T47D (cell line): ENCODE measurements around the gene PTPA.

Experiments used
- DNase-seq, 2 experiments: peaks; one replicate each; pipeline versions ENCODE4 v3.0.0 to v3.0.0-alpha.2; 2011 to 2012; ENCODE audit warnings: low read depth in 1 of 2, low spot score in 1 of 2
- JUND ChIP-seq: IDR thresholded peaks from 2 replicates; pipeline ENCODE4 v1.6.1; 2012; ENCODE audit warnings: low read depth
- in situ Hi-C: cut with HindIII; loops from 2 replicates; pipeline ENCODE4 v1.10.0; 2016; ENCODE audit warnings: low sequenced_read_pairs, low pct_unique_long_range_greater_than_20kb

Gene PTPA

DNA sequence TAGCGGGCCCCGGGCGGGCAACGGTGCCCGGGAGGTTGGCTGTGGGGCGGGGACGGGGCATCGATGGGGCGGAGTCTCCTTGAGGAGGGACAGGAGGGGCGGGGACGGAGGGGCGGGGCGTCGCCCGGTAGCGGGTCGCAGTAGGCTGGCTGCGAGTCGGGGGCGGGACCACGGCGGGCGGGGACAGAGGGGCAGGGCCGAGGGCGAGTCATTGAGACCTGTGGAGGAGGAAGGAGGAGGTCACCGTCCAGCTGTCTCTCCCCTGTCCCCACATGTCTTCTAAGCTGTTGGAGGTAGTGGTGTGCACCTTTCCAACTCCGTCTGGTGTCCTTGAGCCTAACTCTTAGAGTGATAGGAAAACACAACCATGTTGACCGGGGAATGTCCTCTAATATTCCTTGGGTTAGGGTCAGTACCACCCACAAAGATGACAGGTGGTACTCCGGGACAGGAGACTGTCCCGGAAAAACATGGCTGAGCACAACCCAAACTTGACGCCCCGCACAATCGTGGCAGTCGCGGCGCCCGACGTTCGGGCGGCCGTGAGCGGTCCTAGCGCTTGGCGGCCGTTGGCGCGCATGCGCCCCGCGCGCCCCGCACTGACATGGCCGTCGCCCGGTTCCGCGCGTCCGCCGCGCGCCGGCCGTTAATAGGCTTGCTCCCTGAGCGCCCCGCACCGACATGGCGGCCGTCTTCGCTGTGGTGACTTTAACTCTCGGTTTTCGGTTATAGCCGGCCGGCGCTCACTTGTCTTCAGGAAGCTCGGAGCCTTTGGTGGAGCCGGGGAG lies at the start of gene PTPA, which contains the start of gene CRAT:
Gene PTPA, plus strand, starts transcription at position 676 of the 788 bp plus-strand sequence. CDS start 186 bp downstream, outside the sequence.
Gene CRAT, minus strand, starts transcription at position 54 of the 788 bp plus-strand sequence. CDS start 284 bp downstream, outside the sequence.
- in situ Hi-C loops: no loop called here
- no peak for TF ChIP-seq JUND
- peak; percentile 97 to 99 for DNase-seq

DNA sequence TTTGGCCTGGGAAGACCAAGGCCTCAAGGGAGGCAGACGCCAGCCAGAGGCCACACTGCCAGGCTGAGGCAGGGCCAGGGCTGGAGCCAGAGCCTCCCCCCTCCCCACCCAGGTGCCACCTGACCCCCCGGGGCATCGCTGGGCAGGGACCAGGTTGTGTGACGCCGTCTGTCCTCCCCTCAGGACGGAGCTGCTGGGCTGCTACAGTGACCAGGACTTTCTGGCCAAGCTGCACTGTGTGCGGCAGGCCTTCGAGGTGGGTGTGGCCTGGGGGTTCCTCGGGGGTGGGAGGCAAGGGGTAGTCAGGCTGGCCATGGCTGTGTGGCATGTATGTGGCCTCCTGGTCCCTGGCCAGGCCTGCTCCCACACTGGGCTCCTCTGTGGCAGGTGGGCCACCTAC lies 48.2 kb upstream of the PTPA start:
- TF ChIP-seq JUND: no peak
- DNase-seq: no peak
- in situ Hi-C loops: no loop called here

GRCh38 chr9:129064499-129064908 lies 46.7 kb upstream of the PTPA start:
- in situ Hi-C loops: no loop called here
- TF ChIP-seq JUND: no peak
- no peak for DNase-seq

DNA sequence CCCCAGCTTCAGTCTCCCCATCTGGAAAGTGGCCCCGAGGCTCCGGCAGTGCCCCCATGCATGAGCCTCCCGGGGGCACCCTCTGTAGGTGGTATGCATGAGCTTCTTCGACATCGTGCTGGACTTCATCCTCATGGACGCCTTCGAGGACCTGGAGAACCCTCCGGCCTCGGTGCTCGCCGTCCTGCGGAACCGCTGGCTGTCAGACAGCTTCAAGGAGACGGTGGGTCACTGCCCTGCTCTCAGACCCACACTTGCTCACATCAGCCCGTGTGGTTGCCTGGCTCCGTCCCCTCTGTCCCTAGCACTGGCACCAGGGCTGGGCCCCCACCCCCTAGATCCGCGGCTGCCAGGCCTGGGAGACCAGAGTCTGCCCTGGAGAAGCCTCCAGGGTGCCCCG lies 43.1 kb upstream of the PTPA start:
- in situ Hi-C loops: no loop called here
- DNase-seq: no peak
- no peak for TF ChIP-seq JUND

DNA sequence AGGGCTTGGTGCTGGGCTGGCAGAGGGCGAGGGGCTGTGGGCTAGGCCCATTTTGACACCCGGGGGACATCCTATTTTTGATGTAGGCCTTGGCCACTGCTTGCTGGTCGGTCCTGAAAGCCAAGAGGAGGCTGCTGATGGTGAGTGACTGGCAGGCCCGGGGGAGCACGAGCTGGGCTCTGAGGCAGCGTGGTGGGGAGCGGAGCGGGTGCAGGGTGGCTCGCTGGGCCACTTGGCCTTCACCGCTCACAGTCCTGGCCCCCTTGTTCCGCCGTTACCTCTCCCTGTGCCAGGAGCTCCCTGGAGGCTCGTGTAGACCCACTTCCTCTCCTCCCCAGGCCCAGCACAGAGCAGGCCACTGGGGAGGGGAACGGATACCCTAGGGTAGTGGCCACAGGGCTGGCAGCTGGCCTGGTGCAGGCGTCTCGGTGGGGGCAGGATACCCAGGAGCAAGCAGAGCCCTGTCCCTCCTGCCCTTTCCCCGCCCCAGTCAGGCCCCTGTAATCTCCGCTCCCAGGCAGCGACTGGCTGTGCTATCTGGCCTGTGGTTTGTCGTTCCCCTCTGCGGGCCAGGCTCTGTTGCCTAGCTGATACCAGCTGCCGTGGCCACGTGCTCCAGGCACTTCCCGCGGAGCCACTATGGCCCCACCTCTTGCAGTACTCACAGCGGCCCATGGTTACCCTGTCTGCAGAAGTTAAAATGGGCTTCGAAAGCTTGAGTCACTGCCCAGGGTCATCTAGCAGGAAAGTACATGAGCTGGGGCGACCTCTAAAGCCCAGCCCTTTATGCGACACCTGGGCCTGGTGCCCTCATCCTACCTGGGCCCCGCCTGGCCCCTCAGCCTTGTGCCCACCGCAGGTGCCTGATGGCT lies 42.0 kb upstream of the PTPA start:
- DNase-seq: no peak
- in situ Hi-C loops: no loop called here
- TF ChIP-seq JUND: no peak

- no peak for DNase-seq
- TF ChIP-seq JUND: no peak
- in situ Hi-C loops: no loop called here
Measured at GRCh38 chr9:129069862-129070641, 41.2 kb upstream of the PTPA start.

GRCh38 chr9:129070696-129071525 lies 40.3 kb upstream of the PTPA start:
- DNase-seq: no peak
- in situ Hi-C loops: no loop called here
- TF ChIP-seq JUND: no peak

DNA sequence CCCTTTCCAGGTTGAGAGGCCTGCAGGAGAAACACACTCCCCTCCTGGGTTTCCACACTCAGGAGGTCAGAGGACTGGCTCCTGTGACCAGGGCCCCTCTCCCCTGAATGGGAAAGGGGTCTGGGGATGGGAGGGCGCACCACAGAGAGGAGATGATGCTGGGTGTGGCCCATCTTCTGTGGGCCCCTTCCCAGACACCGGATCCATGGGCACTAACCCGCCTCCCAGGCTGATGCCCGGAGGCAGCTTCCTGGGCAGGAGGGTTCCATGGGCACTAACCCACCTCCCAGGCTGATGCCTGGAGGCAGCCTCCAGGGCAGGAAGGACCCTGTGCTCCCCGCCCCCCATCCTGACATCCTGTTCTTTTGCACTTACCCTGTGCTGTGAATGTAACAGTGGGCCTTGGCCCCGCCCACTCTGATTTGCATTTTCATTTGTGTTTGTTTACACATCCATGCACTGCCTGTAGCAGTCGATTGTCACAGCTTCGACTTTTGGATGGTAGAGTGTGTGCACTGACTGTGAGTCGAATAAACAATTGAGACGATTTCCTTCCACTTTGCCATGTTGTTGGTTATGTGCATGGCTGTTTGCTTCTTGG lies 39.6 kb upstream of the PTPA start:
- DNase-seq: peak in 1 of 2 experiments; percentile 34
- in situ Hi-C loops: no loop called here
- TF ChIP-seq JUND: no peak

DNA sequence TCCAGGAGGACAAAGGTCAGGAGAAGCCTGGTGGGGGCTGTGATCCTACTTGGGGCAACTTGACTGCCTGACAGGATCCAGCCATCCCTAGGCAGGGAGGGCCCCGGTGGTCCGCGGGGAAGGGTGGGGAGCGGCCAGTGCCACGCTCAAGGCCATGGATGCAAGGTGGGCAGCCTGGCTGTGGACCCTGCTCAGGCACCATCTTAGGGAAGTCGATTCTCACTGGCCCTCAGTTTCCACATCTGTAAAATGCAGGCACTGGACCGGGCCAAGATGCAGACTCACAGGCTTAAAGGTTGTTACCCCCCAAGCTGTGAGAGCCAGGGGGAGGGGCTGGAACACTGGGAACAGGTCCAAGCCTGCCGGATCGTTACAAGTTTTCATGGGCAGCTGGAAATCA lies 39.0 kb upstream of the PTPA start:
- DNase-seq: no peak
- in situ Hi-C loops: no loop called here
- TF ChIP-seq JUND: no peak

DNA sequence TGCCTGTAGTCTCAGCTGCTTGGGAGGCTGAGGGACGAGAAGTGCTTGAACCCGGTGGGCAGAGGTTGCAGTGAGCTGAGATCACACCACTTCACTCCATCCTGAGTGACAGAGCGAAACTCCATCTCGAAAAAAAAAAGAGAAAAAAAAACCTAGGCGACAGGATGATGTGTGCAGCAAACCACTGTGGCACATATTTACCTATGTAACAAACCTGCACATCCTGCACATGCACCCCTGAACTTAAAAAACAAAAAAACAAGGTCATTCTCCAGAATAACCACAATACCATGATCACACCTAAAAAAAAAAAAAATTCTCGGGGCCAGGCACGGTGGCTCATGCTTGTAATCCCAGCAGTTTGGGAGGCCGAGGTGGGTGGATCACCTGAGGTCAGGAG lies 37.8 kb upstream of the PTPA start:
- DNase-seq: no peak
- in situ Hi-C loops: no loop called here
- no peak for TF ChIP-seq JUND

DNA sequence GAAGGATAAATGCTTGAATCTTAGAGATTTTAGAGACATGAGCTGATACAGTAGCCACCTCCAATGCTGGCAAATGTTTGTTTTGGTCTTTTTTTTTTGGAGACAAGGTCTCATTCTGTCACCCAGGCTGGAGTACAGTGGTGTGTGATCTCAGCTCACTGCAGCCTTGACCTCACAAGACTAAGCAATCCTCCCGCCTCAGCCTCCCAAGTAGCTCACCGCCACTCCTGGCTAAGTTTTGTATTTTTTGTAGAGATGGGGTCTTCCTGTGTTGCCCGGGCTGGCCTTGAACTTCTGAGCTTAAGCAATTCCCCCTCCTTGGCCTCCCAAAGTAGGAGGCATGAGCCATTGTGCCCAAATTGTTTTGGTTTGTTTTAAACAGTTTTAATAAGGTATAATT lies 37.1 kb upstream of the PTPA start:
- no peak for DNase-seq
- no peak for TF ChIP-seq JUND
- in situ Hi-C loops: no loop called here
